ENCODE results near the gene ADORA2B. TPM values are rescaled to one million over a fixed set of nuclear protein-coding genes. Genes with fewer than 3 reads are reported as not detected.

The ADORA2B gene
- total and polyA plus RNA-seq, 3 donors from 2014 or later: 1.6 to 2.5 (median 2.3) TPM

GRCh38 chr17:15912416-15912955, 32.4 kb upstream of the ADORA2B start:
- no peak overlapping the region for H3K27ac ChIP-seq
- H3K4me1 ChIP-seq: no peaks in the 10 kb centered on the region
- intact Hi-C loops (cut with DNase I; ENCODE audit: low total_unique reads): no loop called here
- no peaks in the 10 kb centered on the region for H3K36me3 ChIP-seq (ENCODE audit: low read depth, missing control alignments)
- no peak overlapping the region for H3K4me3 ChIP-seq
- WGBS, 2 donors: 86 to 88% methylated on average over 7 to 9 of the region's 9 CpGs
- no peak for TF ChIP-seq POLR2A (IDR thresholded peaks at IDR 0.05)
- TF ChIP-seq CTCF (IDR thresholded peaks at IDR 0.05): no peak
- no peaks in the 10 kb centered on the region for H3K9me3 ChIP-seq
- DNase-seq: no peak
- H3K27me3 ChIP-seq: no peaks in the 10 kb centered on the region

- Histone ChIP-seq H3K9me3 (no peaks in the 10 kb centered on the region), H3K4me1 (no peaks in the 10 kb centered on the region), H3K4me3 (no peak overlapping the region), H3K36me3 (ENCODE audit: low read depth, missing control alignments) (no peaks in the 10 kb centered on the region), H3K27me3 (no peaks in the 10 kb centered on the region), H3K27ac (no peak overlapping the region)
- intact Hi-C loops (cut with DNase I; ENCODE audit: low total_unique reads): no loop called here
- no peak for TF ChIP-seq POLR2A (IDR thresholded peaks at IDR 0.05)
- TF ChIP-seq CTCF (IDR thresholded peaks at IDR 0.05): no peak
- no peak for DNase-seq
- 76 to 83% methylated on average over 3 of the region's 3 CpGs for WGBS, 2 donors
Measured at GRCh38 chr17:15913826-15914225, 31.1 kb upstream of the ADORA2B start.

- Histone ChIP-seq H3K27ac (no peak overlapping the region), H3K27me3 (no peaks in the 10 kb centered on the region), H3K36me3 (ENCODE audit: low read depth, missing control alignments) (no peaks in the 10 kb centered on the region), H3K9me3 (no peaks in the 10 kb centered on the region), H3K4me3 (no peak overlapping the region), H3K4me1 (no peaks in the 10 kb centered on the region)
- DNase-seq: no peak
- TF ChIP-seq POLR2A (IDR thresholded peaks at IDR 0.05): no peak
- TF ChIP-seq CTCF (IDR thresholded peaks at IDR 0.05): no peak
- intact Hi-C loops (cut with DNase I; ENCODE audit: low total_unique reads): no loop called here
- WGBS, 2 donors: 90 to 91% methylated on average over 6 of the region's 6 CpGs
Measured at GRCh38 chr17:15914400-15915170, 30.3 kb upstream of the ADORA2B start.

- intact Hi-C loops (cut with DNase I; ENCODE audit: low total_unique reads): no loop called here
- Histone ChIP-seq H3K36me3 (ENCODE audit: low read depth, missing control alignments) (no peaks in the 10 kb centered on the region), H3K27me3 (no peaks in the 10 kb centered on the region), H3K27ac (no peak overlapping the region), H3K9me3 (no peaks in the 10 kb centered on the region), H3K4me3 (no peak overlapping the region), H3K4me1 (no peaks in the 10 kb centered on the region)
- no peak for DNase-seq
- TF ChIP-seq CTCF (IDR thresholded peaks at IDR 0.05): no peak
- no peak for TF ChIP-seq POLR2A (IDR thresholded peaks at IDR 0.05)
- 90 to 92% methylated on average over 4 to 6 of the region's 6 CpGs for WGBS, 2 donors
Measured at GRCh38 chr17:15915961-15916360, 29.0 kb upstream of the ADORA2B start.
